Panc1 (cell line): ENCODE measurements around the gene SIGMAR1. TPM values are rescaled to one million over a fixed set of nuclear protein-coding genes. Genes with fewer than 3 reads are reported as not detected.

Experiments
- ATAC-seq: fragments of 200-7000 bp; cut with Tn5 transposase; 2 replicates; pipeline ENCODE4 v1.9.1; 2020; ENCODE audit warnings: mild to moderate bottlenecking, moderate library complexity
- BruUV-seq: library from RNA; stranded (reverse); fragments of 400-500 nt; replicated peaks from 2 replicates; lab custom pipeline; 2021; lab: Mats Ljungman, UMichigan
- CTCF ChIA-PET: fragments of 300-600 bp; sonication (Branson Sonifier 250); formaldehyde crosslinking; loops from one replicate; lab custom pipeline; 2022; ENCODE audit warnings: antibody characterized with exemption; lab: Charles Lee
- POLR2A ChIA-PET: fragments of 300-600 bp; sonication (Branson Sonifier 250); formaldehyde crosslinking; loops from one replicate; lab custom pipeline; 2022; ENCODE audit warnings: antibody characterized with exemption; lab: Charles Lee
- DNase-seq: peaks from one replicate; pipeline ENCODE4 v3.0.0-alpha.2; 2010; ENCODE audit warnings: low read depth, low spot score
- H3K27ac ChIP-seq: 2 replicates; pipeline ENCODE4 v1.5.1; 2011; ENCODE audit warnings: mild to moderate bottlenecking, low read length, inconsistent platforms
- H3K27me3 ChIP-seq: fragments of 200-500 bp; sonication (Bioruptor generic); 2 replicates; pipeline ENCODE4 v1.6.0; 2014; ENCODE audit warnings: low read length, inconsistent platforms; ENCODE audit not compliant: control insufficient read depth, insufficient read depth
- H3K36me3 ChIP-seq: fragments of 200-500 bp; sonication (Bioruptor generic); 2 replicates; pipeline ENCODE4 v1.5.1; 2014; ENCODE audit warnings: inconsistent platforms, mild to moderate bottlenecking, low read length, moderate library complexity; ENCODE audit not compliant: control insufficient read depth, insufficient read depth
- H3K4me1 ChIP-seq: 2 replicates; pipeline ENCODE4 v1.5.1; 2011; ENCODE audit warnings: inconsistent platforms, mild to moderate bottlenecking, low read length, moderate library complexity; ENCODE audit not compliant: control insufficient read depth, insufficient read depth
- H3K4me3 ChIP-seq, 2 experiments: 2 replicates each; pipeline ENCODE4 v1.5.1; 2011 to 2012; ENCODE audit warnings: low read depth in 2 of 2, low read length in 2 of 2, mild to moderate bottlenecking in 2 of 2, inconsistent platforms in 1 of 2, moderate library complexity in 1 of 2
- H3K9me3 ChIP-seq: fragments of 200-500 bp; sonication (Bioruptor generic); 2 replicates; pipeline ENCODE4 v1.5.1; 2014; ENCODE audit warnings: low read depth, mild to moderate bottlenecking, inconsistent platforms, low read length, moderate library complexity; ENCODE audit not compliant: control insufficient read depth, insufficient read depth
- POLR2AphosphoS5 ChIP-seq: IDR thresholded peaks from 2 replicates; pipeline ENCODE4 v1.6.1; 2012; ENCODE audit warnings: mild to moderate bottlenecking, low read depth, low read length, moderate library complexity
- SIN3A ChIP-seq: IDR thresholded peaks from 2 replicates; pipeline ENCODE4 v1.6.1; 2012; ENCODE audit warnings: low read depth, mild to moderate bottlenecking, low read length, moderate library complexity, borderline replicate concordance; ENCODE audit not compliant: insufficient read depth
- TCF7L2 ChIP-seq: IDR thresholded peaks from 2 replicates; pipeline ENCODE4 v1.6.1; 2011; ENCODE audit warnings: mild to moderate bottlenecking, low read depth, low read length, inconsistent platforms
- in situ Hi-C: cut with HindIII; loops from 2 replicates; pipeline ENCODE4 v1.10.0; 2016; ENCODE audit warnings: low sequenced_read_pairs, low pct_unique_long_range_greater_than_20kb
- intact Hi-C: fragments of 100-400 bp; cut with micrococcal nuclease; formaldehyde crosslinking; loops from one replicate; pipeline ENCODE4 v1.10.0; 2022; ENCODE audit not compliant: unreplicated experiment
- total RNA-seq: library from RNA; stranded (reverse); gene quantifications from one replicate; pipeline ENCODE4 v1.2.1, GENCODE V29; 2021; ENCODE audit not compliant: unreplicated experiment
- TF ChIP-seq, protein P1 (sequence below): fragments of 450-650 bp; IDR thresholded peaks from 2 replicates; pipeline ENCODE4 v1.5.1; 2017; ENCODE audit warnings: mild to moderate bottlenecking
- TF ChIP-seq, protein P2 (sequence below), 2 experiments: IDR thresholded peaks; 2 replicates each; pipeline ENCODE4 v1.6.1; 2011 to 2012; ENCODE audit warnings: low read depth in 2 of 2, control low read depth in 1 of 2, low read length in 1 of 2, mild to moderate bottlenecking in 1 of 2, moderate library complexity in 1 of 2; ENCODE audit not compliant: insufficient read depth in 1 of 2

Gene SIGMAR1
- total RNA-seq, 1 experiment from 2014 or later, result 131 TPM

DNA sequence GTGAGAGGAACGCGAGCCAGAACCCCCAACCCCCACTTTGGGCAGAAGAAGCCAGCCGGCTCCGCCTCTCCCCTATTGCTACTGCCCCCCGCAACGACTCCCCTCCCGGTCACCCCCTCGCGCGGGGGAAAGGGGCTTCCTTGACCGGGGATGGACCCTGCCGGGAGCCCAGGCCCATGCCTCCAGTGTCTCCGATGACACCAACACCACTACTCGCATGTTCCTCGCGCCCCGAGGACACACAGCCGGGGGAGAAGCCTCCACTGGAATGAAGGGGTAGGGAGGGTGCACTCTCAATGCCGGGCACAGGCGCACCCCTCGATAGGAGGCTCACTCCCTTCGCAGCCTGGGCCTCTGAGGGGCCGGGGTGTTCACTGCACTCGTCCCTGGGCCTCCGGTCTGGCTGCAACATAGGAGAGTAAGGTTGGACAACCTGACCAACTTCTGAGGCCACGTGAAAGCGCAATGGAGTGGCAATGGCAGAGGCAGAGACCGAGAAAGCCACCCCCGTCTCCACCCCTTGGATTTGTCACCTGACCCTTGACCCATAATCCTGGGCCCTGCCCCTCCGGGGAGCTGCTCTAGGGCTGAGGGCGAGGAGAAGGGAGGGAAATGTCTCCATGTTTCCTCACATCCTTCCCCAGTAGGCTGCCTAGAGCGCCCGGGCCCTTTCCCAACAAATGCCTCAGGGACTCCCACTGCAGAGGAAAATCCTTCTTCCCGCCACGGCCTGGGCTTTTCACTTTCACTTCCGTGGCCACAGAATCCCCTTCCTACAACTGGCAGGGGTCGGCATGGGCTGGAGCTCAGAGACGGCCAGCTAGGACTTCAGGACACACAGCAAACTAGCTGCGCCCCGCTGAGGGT lies 47.0 kb downstream of the SIGMAR1 start (continued):
- no peak for TF ChIP-seq POLR2AphosphoS5

DNA sequence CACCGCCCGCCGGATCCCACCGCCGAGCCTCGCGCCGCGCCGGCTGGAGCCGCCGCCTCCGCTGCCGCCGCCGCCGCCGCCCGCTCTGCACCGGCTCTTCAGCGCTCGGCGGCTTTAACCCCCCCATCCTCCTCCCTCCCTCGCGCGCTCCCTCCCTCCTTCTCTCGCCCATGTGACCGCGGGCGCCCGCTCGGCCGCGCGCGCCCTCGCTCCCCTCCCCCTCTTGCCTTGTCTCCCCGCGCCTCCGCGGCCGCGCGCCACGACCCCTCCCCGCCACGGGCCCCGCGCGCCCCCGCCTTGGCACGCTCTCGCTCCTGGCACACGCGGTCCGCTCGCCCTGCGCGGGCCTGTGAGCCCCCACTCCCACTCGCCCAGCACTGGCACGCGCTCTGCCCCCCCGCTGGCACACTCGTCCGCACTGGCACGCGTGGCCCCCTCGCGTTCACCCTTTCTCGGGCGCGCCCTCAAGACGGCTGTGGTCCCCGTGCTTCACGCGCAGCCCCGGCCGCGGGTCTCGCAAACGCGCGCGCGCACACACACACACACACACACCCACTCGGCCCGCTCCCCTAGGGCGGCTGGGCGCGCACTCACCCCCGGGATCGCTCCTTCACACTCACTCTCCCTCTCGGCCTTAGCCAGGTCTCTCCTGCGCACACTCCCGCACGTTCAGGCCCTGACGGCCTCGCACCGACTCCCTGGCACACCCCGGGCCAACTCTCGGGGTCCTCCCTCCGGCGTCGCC lies 47.8 kb downstream of the SIGMAR1 start, which contains the start of gene CNTFR:
TSS of gene CNTFR (minus strand) at position 89 of the 745 bp plus-strand sequence. CDS start 20,743 bp downstream, outside the sequence.
- H3K27ac ChIP-seq, result no peak within 1 kb of the TSS
- CTCF ChIA-PET, result no interaction called here

More for the DNA sequence above, 47.8 kb downstream of the SIGMAR1 start, which contains the start of gene CNTFR:
- ATAC-seq (peak; percentile 55), DNase-seq (no peak)
- in situ Hi-C loops, result no loop called here
- Histone ChIP-seq H3K4me3 (peak within 1 kb of the TSS; percentile 36 to 42), H3K27me3 (peaks cover 6% of the 10 kb centered on the region), H3K36me3 (no peaks in the 10 kb centered on the region), H3K9me3 (no peaks in the 10 kb centered on the region), H3K4me1 (peaks cover 10% of the 10 kb centered on the region)
- BruUV-seq, result no TSS peak
- TF ChIP-seq, protein P1, sequence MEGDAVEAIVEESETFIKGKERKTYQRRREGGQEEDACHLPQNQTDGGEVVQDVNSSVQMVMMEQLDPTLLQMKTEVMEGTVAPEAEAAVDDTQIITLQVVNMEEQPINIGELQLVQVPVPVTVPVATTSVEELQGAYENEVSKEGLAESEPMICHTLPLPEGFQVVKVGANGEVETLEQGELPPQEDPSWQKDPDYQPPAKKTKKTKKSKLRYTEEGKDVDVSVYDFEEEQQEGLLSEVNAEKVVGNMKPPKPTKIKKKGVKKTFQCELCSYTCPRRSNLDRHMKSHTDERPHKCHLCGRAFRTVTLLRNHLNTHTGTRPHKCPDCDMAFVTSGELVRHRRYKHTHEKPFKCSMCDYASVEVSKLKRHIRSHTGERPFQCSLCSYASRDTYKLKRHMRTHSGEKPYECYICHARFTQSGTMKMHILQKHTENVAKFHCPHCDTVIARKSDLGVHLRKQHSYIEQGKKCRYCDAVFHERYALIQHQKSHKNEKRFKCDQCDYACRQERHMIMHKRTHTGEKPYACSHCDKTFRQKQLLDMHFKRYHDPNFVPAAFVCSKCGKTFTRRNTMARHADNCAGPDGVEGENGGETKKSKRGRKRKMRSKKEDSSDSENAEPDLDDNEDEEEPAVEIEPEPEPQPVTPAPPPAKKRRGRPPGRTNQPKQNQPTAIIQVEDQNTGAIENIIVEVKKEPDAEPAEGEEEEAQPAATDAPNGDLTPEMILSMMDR, result no peak
- TF ChIP-seq POLR2AphosphoS5 (no peak), SIN3A (no peak), TCF7L2 (no peak)
- TF ChIP-seq, protein P2, sequence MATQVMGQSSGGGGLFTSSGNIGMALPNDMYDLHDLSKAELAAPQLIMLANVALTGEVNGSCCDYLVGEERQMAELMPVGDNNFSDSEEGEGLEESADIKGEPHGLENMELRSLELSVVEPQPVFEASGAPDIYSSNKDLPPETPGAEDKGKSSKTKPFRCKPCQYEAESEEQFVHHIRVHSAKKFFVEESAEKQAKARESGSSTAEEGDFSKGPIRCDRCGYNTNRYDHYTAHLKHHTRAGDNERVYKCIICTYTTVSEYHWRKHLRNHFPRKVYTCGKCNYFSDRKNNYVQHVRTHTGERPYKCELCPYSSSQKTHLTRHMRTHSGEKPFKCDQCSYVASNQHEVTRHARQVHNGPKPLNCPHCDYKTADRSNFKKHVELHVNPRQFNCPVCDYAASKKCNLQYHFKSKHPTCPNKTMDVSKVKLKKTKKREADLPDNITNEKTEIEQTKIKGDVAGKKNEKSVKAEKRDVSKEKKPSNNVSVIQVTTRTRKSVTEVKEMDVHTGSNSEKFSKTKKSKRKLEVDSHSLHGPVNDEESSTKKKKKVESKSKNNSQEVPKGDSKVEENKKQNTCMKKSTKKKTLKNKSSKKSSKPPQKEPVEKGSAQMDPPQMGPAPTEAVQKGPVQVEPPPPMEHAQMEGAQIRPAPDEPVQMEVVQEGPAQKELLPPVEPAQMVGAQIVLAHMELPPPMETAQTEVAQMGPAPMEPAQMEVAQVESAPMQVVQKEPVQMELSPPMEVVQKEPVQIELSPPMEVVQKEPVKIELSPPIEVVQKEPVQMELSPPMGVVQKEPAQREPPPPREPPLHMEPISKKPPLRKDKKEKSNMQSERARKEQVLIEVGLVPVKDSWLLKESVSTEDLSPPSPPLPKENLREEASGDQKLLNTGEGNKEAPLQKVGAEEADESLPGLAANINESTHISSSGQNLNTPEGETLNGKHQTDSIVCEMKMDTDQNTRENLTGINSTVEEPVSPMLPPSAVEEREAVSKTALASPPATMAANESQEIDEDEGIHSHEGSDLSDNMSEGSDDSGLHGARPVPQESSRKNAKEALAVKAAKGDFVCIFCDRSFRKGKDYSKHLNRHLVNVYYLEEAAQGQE (IDR thresholded peaks at IDR 0.05; ENCODE audit: insufficient read depth in 1 of 2, low read depth in 2 of 2, low read length in 1 of 2), result no peak
- POLR2A ChIA-PET, result no interaction called here
- intact Hi-C loops, result loop anchor here (5.0 kb wide), 1 partner anchor 188 kb away; no protein-coding TSS in a partner anchor
